Cerebellar nuclear complex (tissue), 1 donor: ENCODE measurements around the gene PDE6A.

Experiments
- DNase-seq, 2 experiments: peaks; one replicate each; lab custom pipeline; 2025; lab: John Stamatoyannopoulos, UW

PDE6A gene

GRCh38 chr5:149930749-149931574 is 13.6 kb downstream of the PDE6A start:
- DNase-seq = no peak

GRCh38 chr5:149930043-149930748 is 14.4 kb downstream of the PDE6A start:
- no peak for DNase-seq

GRCh38 chr5:149924486-149924885 is 20.1 kb downstream of the PDE6A start:
- DNase-seq = no peak

- no peak for DNase-seq
Observed at GRCh38 chr5:149922950-149923349, 21.6 kb downstream of the PDE6A start.

GRCh38 chr5:149921597-149921996 is 23.0 kb downstream of the PDE6A start:
- no peak for DNase-seq

GRCh38 chr5:149917073-149917676 is 27.4 kb downstream of the PDE6A start:
- no peak for DNase-seq

GRCh38 chr5:149916334-149917072 is 28.1 kb downstream of the PDE6A start:
- DNase-seq = no peak

GRCh38 chr5:149915392-149916260 is 29.0 kb downstream of the PDE6A start:
- DNase-seq = no peak

GRCh38 chr5:149913436-149914419 is 30.9 kb downstream of the PDE6A start:
- no peak for DNase-seq

GRCh38 chr5:149912226-149912871 is 32.2 kb downstream of the PDE6A start:
- DNase-seq = no peak

- DNase-seq = no peak
Observed at GRCh38 chr5:149911031-149911430, 33.6 kb downstream of the PDE6A start.

- no peak for DNase-seq
Observed at GRCh38 chr5:149907828-149908227, 36.8 kb downstream of the PDE6A start.

- no peak for DNase-seq
Observed at GRCh38 chr5:149904977-149905376, 39.6 kb downstream of the PDE6A start.

GRCh38 chr5:149904293-149904886 is 40.2 kb downstream of the PDE6A start:
- no peak for DNase-seq

GRCh38 chr5:149903404-149903803 is 41.2 kb downstream of the PDE6A start:
- DNase-seq = no peak

GRCh38 chr5:149902177-149902576 is 42.4 kb downstream of the PDE6A start:
- no peak for DNase-seq

GRCh38 chr5:149901511-149901910 is 43.1 kb downstream of the PDE6A start:
- DNase-seq = no peak

- no peak for DNase-seq
Observed at GRCh38 chr5:149900390-149900789, 44.2 kb downstream of the PDE6A start.

GRCh38 chr5:149898811-149899210 is 45.8 kb downstream of the PDE6A start:
- DNase-seq = no peak
